ENCODE results near the gene GART.

The GART gene

DNA sequence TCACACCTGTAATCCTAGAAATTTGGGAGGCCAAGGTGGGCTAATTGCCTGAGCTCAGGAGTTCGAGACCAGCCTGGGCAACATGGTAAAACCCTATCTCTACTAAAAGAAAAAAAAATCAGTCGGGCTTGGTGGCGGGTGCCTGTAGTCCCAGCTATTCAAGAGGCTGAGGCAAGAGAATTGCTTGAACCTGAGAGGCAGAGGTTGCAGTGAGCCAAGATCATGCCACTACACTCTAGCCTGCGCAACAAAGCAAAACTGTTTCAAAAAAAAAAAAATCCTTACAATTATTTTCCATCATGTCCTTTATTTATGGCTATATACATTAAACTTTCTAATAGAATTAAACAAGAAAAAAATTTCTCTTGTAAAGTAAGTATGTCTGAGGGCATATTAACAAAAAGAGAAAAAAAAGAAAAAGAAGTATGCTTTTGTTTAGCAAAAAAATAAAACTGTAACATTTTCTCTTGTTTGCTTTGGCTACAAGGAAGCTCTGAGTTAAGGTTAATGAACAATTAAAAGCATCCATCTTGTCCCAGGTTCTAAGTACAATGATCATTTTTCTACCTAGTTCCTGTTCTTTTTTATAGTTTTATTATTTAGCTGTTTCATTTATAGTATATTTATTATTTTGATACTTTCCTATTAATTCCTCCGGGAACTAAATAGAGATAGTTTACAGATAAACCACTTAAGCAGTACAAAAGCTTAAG is 80.2 kb downstream of the GART start:
- peaks cover 36 to 54% (median 53%) of the 10 kb centered on the region in 3 donors for H3K36me3 ChIP-seq
- H3K4me1 ChIP-seq, result no peaks in the 10 kb centered on the region
- no peaks in the 10 kb centered on the region for H3K9me3 ChIP-seq
- no peaks in the 10 kb centered on the region for H3K27me3 ChIP-seq
- TF ChIP-seq, protein P1, sequence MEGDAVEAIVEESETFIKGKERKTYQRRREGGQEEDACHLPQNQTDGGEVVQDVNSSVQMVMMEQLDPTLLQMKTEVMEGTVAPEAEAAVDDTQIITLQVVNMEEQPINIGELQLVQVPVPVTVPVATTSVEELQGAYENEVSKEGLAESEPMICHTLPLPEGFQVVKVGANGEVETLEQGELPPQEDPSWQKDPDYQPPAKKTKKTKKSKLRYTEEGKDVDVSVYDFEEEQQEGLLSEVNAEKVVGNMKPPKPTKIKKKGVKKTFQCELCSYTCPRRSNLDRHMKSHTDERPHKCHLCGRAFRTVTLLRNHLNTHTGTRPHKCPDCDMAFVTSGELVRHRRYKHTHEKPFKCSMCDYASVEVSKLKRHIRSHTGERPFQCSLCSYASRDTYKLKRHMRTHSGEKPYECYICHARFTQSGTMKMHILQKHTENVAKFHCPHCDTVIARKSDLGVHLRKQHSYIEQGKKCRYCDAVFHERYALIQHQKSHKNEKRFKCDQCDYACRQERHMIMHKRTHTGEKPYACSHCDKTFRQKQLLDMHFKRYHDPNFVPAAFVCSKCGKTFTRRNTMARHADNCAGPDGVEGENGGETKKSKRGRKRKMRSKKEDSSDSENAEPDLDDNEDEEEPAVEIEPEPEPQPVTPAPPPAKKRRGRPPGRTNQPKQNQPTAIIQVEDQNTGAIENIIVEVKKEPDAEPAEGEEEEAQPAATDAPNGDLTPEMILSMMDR (IDR thresholded peaks at IDR 0.05), result no peak
- intact Hi-C loops (cut with DNase I; ENCODE audit: low total_unique reads), result no loop called here
- no peak overlapping the region for H3K4me3 ChIP-seq
- no peak for DNase-seq
- H3K27ac ChIP-seq, result no peak overlapping the region

DNA sequence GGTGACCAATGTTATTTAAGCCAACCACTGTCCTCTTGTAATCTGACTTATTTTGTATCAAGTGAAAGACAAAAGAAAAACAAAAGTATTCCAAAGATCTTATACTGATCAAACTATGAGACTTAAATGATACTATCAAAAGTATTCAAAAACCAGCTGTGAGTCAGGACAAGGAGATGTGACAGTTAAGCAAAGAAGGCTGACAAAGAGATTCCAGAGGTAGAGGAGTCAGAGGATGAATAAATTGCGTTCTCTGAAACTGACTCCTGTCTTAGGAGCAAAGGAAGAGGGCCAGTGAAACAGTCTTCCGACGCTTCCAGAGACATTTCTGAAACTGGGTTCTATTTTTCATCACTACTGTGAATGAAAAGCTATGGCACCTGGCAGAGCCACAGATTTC is 83.1 kb downstream of the GART start:
- H3K36me3 ChIP-seq, result peaks cover 39 to 76% (median 70%) of the 10 kb centered on the region in 3 donors
- H3K4me3 ChIP-seq, result no peak overlapping the region

DNA sequence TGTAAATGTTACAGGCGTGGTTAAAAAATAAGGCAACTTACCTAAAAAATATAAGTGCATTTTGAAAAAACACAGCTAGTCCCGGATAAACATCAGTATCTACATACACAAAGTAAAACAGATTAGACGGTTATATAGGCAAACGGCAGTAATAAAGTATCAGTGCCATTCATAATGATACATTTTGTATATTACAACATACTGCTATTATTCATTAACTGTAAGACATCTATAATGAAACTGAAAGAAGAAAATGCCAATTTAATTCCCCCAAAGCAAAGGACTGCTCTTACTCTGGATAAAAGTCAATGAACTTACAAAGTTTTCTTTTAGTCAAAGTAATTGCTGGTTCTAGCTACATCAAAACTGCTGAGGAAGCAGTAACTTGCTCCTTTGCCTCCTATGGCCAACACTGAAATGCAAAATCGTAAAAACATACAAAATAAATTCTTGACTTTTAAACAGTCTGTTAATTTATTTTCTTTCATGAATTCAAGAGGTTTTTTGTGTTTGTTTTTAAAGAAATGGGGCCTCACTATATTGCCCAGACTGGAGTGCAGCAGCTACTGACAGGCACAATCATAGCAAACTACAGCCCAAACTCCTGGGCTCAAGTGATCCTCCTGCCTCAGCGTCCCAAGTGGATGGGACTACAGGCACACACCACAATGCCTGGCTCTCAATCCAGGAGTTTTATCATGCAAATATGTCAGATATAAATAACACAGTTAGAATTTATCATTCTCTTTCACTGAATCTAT is 86.1 kb downstream of the GART start:
- no peak overlapping the region for H3K4me3 ChIP-seq
- TF ChIP-seq, protein P1 (IDR thresholded peaks at IDR 0.05), result no peak
- peaks cover 43 to 81% (median 61%) of the 10 kb centered on the region in 3 donors for H3K36me3 ChIP-seq
- no peaks in the 10 kb centered on the region for H3K4me1 ChIP-seq
- no peaks in the 10 kb centered on the region for H3K27me3 ChIP-seq
- intact Hi-C loops (cut with DNase I; ENCODE audit: low total_unique reads), result no loop called here
- H3K9me3 ChIP-seq, result no peaks in the 10 kb centered on the region
- no peak overlapping the region for H3K27ac ChIP-seq
- no peak for DNase-seq

More for the DNA sequence above, 83.1 kb downstream of the GART start:
- no peak for DNase-seq
- intact Hi-C loops (cut with DNase I; ENCODE audit: low total_unique reads), result no loop called here
- Histone ChIP-seq H3K4me1 (no peaks in the 10 kb centered on the region), H3K9me3 (no peaks in the 10 kb centered on the region), H3K27me3 (no peaks in the 10 kb centered on the region), H3K27ac (no peak overlapping the region)
- TF ChIP-seq, protein P1 (IDR thresholded peaks at IDR 0.05), result no peak
